ENCODE data around the gene ZNF107.

DNA sequence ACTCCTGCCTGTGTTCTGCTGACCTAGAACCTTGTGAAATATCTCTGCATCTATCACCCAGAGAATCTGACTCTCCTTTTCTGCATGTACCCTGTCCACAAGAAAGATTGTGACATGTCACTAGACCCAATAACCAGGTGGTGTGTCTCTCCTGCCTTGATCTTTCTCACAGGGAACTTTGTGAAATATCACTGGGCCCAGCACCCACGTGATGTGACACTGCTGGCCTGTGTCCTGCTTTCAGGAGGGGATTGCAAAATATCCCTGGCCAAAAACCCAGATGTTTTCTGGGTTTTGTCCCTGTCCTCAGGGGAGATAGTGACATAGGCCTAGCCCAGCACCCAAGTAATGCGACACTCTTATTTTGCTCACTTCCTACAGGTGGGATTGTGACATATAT is 10.1 kb upstream of the ZNF107 start:
- TF ChIP-seq, protein P1, sequence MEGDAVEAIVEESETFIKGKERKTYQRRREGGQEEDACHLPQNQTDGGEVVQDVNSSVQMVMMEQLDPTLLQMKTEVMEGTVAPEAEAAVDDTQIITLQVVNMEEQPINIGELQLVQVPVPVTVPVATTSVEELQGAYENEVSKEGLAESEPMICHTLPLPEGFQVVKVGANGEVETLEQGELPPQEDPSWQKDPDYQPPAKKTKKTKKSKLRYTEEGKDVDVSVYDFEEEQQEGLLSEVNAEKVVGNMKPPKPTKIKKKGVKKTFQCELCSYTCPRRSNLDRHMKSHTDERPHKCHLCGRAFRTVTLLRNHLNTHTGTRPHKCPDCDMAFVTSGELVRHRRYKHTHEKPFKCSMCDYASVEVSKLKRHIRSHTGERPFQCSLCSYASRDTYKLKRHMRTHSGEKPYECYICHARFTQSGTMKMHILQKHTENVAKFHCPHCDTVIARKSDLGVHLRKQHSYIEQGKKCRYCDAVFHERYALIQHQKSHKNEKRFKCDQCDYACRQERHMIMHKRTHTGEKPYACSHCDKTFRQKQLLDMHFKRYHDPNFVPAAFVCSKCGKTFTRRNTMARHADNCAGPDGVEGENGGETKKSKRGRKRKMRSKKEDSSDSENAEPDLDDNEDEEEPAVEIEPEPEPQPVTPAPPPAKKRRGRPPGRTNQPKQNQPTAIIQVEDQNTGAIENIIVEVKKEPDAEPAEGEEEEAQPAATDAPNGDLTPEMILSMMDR (IDR thresholded peaks at IDR 0.05; ENCODE audit: low read depth, low read length, poor library complexity, severe bottlenecking): no peak
- TF ChIP-seq EZH2phosphoT487 (IDR thresholded peaks at IDR 0.05; ENCODE audit: borderline replicate concordance, low read length): no peak

Measured in DOHH2 (cell line).